CD14-positive monocyte (primary cell): ENCODE data around the gene HAUS2. TPM values are rescaled to one million over a fixed set of nuclear protein-coding genes. Genes with fewer than 3 reads are reported as not detected.

Experiments
- DNase-seq, 3 donors: peaks; one replicate each; pipeline ENCODE4 v3.0.0-alpha.2; 2011 to 2022
- H2AFZ ChIP-seq: 2 replicates; pipeline ENCODE4 v1.6.0; 2012; ENCODE audit warnings: mild to moderate bottlenecking, low read depth, low read length, inconsistent platforms; ENCODE audit not compliant: insufficient read depth, poor library complexity, severe bottlenecking
- H3K27ac ChIP-seq, 2 donors: 1 replicate in 1 of 2; 2 replicates in 1 of 2; pipeline ENCODE4 v1.5.1; 2012 to 2013; ENCODE audit warnings: low read length in 2 of 2, control low read depth in 1 of 2, inconsistent platforms in 1 of 2, low read depth in 1 of 2, mild to moderate bottlenecking in 1 of 2
- H3K27me3 ChIP-seq, 2 donors: one replicate each; pipeline versions ENCODE4 v1.6.0 to v1.6.1; 2011 to 2013; ENCODE audit warnings: low read length in 2 of 2; ENCODE audit not compliant: control insufficient read depth in 2 of 2, insufficient read depth in 2 of 2
- H3K36me3 ChIP-seq, 2 donors: replicated peaks in 1 of 2; 1 replicate in 1 of 2; 2 replicates in 1 of 2; pipeline versions ENCODE4 v1.5.1 to v1.6.1; 2012 to 2013; ENCODE audit warnings: low read length in 2 of 2, control low read depth in 1 of 2, inconsistent platforms in 1 of 2, mild to moderate bottlenecking in 1 of 2; ENCODE audit not compliant: insufficient read depth in 2 of 2, control insufficient read depth in 1 of 2
- H3K4me1 ChIP-seq, 2 donors: 1 replicate in 1 of 2; 2 replicates in 1 of 2; pipeline versions ENCODE4 v1.5.1 to v1.6.1; 2012 to 2013; ENCODE audit warnings: low read length in 2 of 2, control low read depth in 1 of 2, inconsistent platforms in 1 of 2, mild to moderate bottlenecking in 1 of 2, moderate library complexity in 1 of 2; ENCODE audit not compliant: insufficient read depth in 2 of 2, control insufficient read depth in 1 of 2
- H3K4me2 ChIP-seq: replicated peaks from 2 replicates; pipeline ENCODE3; 2012; ENCODE audit warnings: low read length, moderate library complexity, mild to moderate bottlenecking; ENCODE audit not compliant: poor library complexity, severe bottlenecking; ENCODE audit errors: extremely low read depth
- H3K4me3 ChIP-seq, 3 experiments: fragments of 200-600 bp in 1 of 3; sonication (generic) in 1 of 3; replicated peaks in 1 of 3; 1 replicate in 2 of 3; 2 replicates in 1 of 3; pipeline ENCODE4 v1.5.1; 2011 to 2013; ENCODE audit warnings: low read length in 3 of 3, mild to moderate bottlenecking in 3 of 3, control low read depth in 2 of 3, low read depth in 2 of 3, inconsistent platforms in 1 of 3, moderate library complexity in 1 of 3
- H3K79me2 ChIP-seq: 2 replicates; pipeline ENCODE4 v1.6.0; 2012; ENCODE audit warnings: mild to moderate bottlenecking, control low read depth, inconsistent platforms, low read length, moderate library complexity; ENCODE audit not compliant: insufficient read depth
- H3K9ac ChIP-seq: 2 replicates; pipeline ENCODE4 v1.6.0; 2017; ENCODE audit warnings: low read length, mild to moderate bottlenecking; ENCODE audit not compliant: insufficient read depth, poor library complexity, severe bottlenecking
- H3K9me3 ChIP-seq, 2 donors: replicated peaks in 1 of 2; 1 replicate in 1 of 2; 2 replicates in 1 of 2; pipeline versions ENCODE4 v1.5.1 to v1.6.1; 2012 to 2013; ENCODE audit warnings: low read length in 2 of 2, control low read depth in 1 of 2; ENCODE audit not compliant: control insufficient read depth in 1 of 2, insufficient read depth in 1 of 2
- H4K20me1 ChIP-seq: 2 replicates; pipeline ENCODE4 v1.6.0; 2012; ENCODE audit warnings: mild to moderate bottlenecking, low read length, control low read depth, moderate library complexity; ENCODE audit not compliant: insufficient read depth
- H3K27ac Mint-ChIP-seq, 7 donors: one replicate each; pipeline ENCODE4 v1.8.0; 2020; ENCODE audit warnings: mild to moderate bottlenecking in 7 of 7, mixed read lengths in 7 of 7, moderate library complexity in 6 of 7, inconsistent platforms in 2 of 7
- H3K27me3 Mint-ChIP-seq, 3 donors: one replicate each; pipeline ENCODE4 v1.8.0; 2021 to 2022; ENCODE audit warnings: low read depth in 3 of 3, mild to moderate bottlenecking in 3 of 3, mixed read lengths in 3 of 3, moderate library complexity in 3 of 3, inconsistent platforms in 1 of 3
- H3K36me3 Mint-ChIP-seq, 2 donors: one replicate each; pipeline ENCODE4 v1.8.0; 2020; ENCODE audit warnings: mixed read lengths in 2 of 2, inconsistent platforms in 1 of 2, mild to moderate bottlenecking in 1 of 2
- H3K4me1 Mint-ChIP-seq: one replicate; pipeline ENCODE4 v1.8.0; 2020; ENCODE audit warnings: mild to moderate bottlenecking, mixed read lengths
- H3K4me3 Mint-ChIP-seq, 2 donors: one replicate each; pipeline ENCODE4 v1.8.0; 2020; ENCODE audit warnings: mild to moderate bottlenecking in 2 of 2, mixed read lengths in 2 of 2, moderate library complexity in 1 of 2
- H3K9me3 Mint-ChIP-seq, 7 donors: one replicate each; pipeline ENCODE4 v1.8.0; 2020 to 2022; ENCODE audit warnings: mixed read lengths in 7 of 7, mild to moderate bottlenecking in 6 of 7, moderate library complexity in 6 of 7, inconsistent platforms in 2 of 7
- CTCF ChIP-seq: fragments of 200-600 bp; IDR thresholded peaks from one replicate; pipeline ENCODE4 v1.8.0; 2022; ENCODE audit warnings: antibody characterized with exemption, mild to moderate bottlenecking
- WGBS: methylation state at CpG from one replicate; pipeline ENCODE4 v1.1.5; 2013; ENCODE audit warnings: missing lambda C conversion rate; ENCODE audit not compliant: insufficient coverage; 5-methylcytosine and 5-hydroxymethylcytosine counted together
- intact Hi-C, 2 donors: fragments of 100-400 bp; cut with micrococcal nuclease; formaldehyde crosslinking; loops; one replicate each; pipeline versions ENCODE4 v1.15.0 to v1.15.1; 2023
- polyA plus RNA-seq, 3 donors: library from polyadenylated mRNA; depleted of rRNA in 1 of 3; unstranded in 2 of 3; stranded (reverse) in 1 of 3; fragments of 300-500 nt in 2 of 3; fragments of >200 nt in 1 of 3; fragmentation: Illumina TruSeq in 2 of 3; gene quantifications; 1 replicate in 2 of 3; 2 replicates in 1 of 3; pipeline ENCODE4 v1.2.3, GENCODE V29; 2012 to 2021

Gene HAUS2
- polyA plus RNA-seq, 3 donors = 12.5 to 22.0 (median 15.9) TPM

- intact Hi-C loops = no loop called here
- no peak overlapping the region for H3K27ac Mint-ChIP-seq
- Histone ChIP-seq H3K4me2 (no peak overlapping the region), H3K9me3 (no peaks in the 10 kb centered on the region), H3K36me3 (no peaks in the 10 kb centered on the region), H3K79me2 (no peaks in the 10 kb centered on the region), H3K4me3 (no peak overlapping the region), H4K20me1 (no peaks in the 10 kb centered on the region), H3K4me1 (peaks cover 26 to 34% of the 10 kb centered on the region in 2 donors), H3K27me3 (peaks cover 21 to 37% of the 10 kb centered on the region in 2 donors), H3K9ac (no peak overlapping the region), H3K27ac (no peak overlapping the region), H2AFZ (peak overlapping the region; percentile 11)
- H3K36me3 Mint-ChIP-seq = no peaks in the 10 kb centered on the region
- peaks cover 0 to 1% (median 0%) of the 10 kb centered on the region in 7 donors for H3K9me3 Mint-ChIP-seq
- H3K4me1 Mint-ChIP-seq = peaks cover 33% of the 10 kb centered on the region
- no CpG with 5 or more reads among the region's 1 CpG for WGBS
- TF ChIP-seq CTCF = no peak
- H3K27me3 Mint-ChIP-seq = peaks cover 47 to 68% (median 63%) of the 10 kb centered on the region in 3 donors
- DNase-seq = no peak
- H3K4me3 Mint-ChIP-seq = peak overlapping the region in 1 of 2 donors; percentile 53
Measured at GRCh38 chr15:42577514-42578031, 28.9 kb downstream of the HAUS2 start.

GRCh38 chr15:42578984-42579537 lies 30.4 kb downstream of the HAUS2 start:
- intact Hi-C loops = no loop called here
- DNase-seq = no peak
- Histone ChIP-seq H4K20me1 (no peaks in the 10 kb centered on the region), H2AFZ (no peak overlapping the region), H3K27ac (no peak overlapping the region), H3K4me2 (no peak overlapping the region), H3K4me1 (peaks cover 26 to 34% of the 10 kb centered on the region in 2 donors), H3K9me3 (no peaks in the 10 kb centered on the region), H3K27me3 (peaks cover 21 to 37% of the 10 kb centered on the region in 2 donors), H3K4me3 (no peak overlapping the region), H3K79me2 (no peaks in the 10 kb centered on the region), H3K36me3 (no peaks in the 10 kb centered on the region), H3K9ac (no peak overlapping the region)
- Mint-ChIP-seq H3K9me3 (peaks cover 0 to 1% (median 0%) of the 10 kb centered on the region in 7 donors), H3K27ac (no peak overlapping the region), H3K4me3 (peak overlapping the region in 1 of 2 donors; percentile 18), H3K27me3 (peaks cover 47 to 69% (median 60%) of the 10 kb centered on the region in 3 donors), H3K36me3 (no peaks in the 10 kb centered on the region), H3K4me1 (peaks cover 33% of the 10 kb centered on the region)
- no peak for TF ChIP-seq CTCF
- no CpG with 5 or more reads among the region's 2 CpGs for WGBS
